Kidney capillary endothelial cell (primary cell): ENCODE data around the gene MGLL.

Experiments used
- DNase-seq: peaks from one replicate; pipeline ENCODE4 v3.0.0-alpha.2; 2018; ENCODE audit warnings: low spot score

Gene MGLL

GRCh38 chr3:127740136-127740915 lies 82.0 kb downstream of the MGLL start:
- no peak for DNase-seq

GRCh38 chr3:127739347-127740135 lies 82.8 kb downstream of the MGLL start:
- no peak for DNase-seq

GRCh38 chr3:127738192-127738840 lies 84.0 kb downstream of the MGLL start:
- no peak for DNase-seq

- no peak for DNase-seq
Measured at GRCh38 chr3:127736801-127737539, 85.3 kb downstream of the MGLL start.

DNA sequence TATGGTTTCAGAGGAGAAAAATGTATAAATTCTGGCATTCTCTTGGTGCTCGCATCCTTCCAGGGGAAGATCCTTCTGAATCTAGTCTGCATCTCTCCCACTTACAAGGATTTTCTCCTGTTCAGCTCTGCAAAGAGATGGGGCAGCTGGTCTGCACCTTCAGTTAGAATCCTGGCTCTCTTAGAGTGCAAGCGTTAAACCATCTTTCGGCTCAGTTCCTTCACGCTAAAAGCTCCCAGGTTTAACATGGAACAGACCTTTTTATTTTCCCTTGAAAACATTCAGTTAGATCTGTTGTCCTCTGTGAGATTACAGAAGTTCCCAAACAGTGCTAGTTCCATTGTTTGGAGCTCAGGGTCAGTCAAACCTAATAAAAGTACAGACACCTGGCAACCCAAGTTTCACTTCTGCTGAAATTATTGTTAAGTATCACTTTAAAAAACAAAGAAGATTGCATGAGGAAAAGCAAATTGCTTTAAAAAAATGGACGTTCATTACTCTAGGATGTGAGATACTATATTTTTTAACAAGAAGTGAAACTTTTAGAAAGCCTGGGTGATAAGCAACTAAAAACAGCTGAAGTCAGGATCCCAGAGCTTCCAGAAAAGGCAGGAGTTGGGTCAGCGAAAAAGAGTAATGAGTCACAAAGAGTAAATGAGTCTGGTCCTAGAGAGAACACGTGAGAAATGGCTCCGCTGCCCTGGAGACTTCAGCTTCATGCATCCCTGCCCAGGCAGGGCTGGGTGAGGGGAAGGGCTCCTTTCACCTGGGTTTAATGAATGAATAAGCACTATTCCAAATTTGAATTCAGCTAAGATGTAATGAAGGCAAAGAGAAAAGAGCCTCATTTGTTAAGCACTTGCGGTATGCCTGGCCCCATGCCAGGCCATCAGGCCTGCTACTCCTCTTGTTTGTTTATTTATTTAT lies 86.3 kb downstream of the MGLL start:
- peak; percentile 47 for DNase-seq

DNA sequence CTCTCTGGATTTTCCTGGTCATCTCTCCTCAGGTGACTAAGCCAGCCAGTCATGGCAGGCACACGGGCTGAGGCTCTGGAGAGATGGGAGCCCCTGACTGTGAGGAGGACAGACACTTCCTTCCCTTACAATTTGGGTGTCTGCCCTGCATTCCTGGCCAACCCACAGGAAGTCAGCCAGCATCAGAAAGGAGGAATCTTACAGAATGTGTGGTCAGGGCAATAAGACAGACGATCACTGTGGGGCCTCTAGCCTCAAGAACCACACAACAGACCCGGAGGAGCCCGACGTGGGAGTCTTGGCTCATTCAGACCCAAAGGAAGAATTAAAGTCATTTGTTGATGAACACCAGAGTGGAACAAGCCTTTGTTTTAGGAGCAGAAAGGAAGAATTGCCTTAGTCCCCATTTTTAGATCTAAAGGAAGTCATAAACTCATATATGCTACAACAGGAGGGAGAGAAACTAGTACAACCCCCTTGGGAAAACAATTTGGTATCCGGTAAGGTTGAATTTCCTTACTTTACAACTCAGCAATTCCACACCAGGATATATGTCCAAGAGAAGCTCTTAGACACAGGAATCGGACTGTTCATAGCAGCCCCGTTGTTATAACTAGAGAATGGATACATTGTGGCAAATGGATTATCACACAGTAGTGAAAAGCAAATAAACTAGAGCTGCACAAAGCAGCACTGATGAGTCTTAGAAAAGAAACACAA lies 87.4 kb downstream of the MGLL start:
- DNase-seq = peak; percentile 93

- DNase-seq = no peak
Measured at GRCh38 chr3:127734181-127734720, 88.1 kb downstream of the MGLL start.

- DNase-seq = no peak
Measured at GRCh38 chr3:127733781-127734180, 88.5 kb downstream of the MGLL start.

- no peak for DNase-seq
Measured at GRCh38 chr3:127732879-127733350, 89.4 kb downstream of the MGLL start.

DNA sequence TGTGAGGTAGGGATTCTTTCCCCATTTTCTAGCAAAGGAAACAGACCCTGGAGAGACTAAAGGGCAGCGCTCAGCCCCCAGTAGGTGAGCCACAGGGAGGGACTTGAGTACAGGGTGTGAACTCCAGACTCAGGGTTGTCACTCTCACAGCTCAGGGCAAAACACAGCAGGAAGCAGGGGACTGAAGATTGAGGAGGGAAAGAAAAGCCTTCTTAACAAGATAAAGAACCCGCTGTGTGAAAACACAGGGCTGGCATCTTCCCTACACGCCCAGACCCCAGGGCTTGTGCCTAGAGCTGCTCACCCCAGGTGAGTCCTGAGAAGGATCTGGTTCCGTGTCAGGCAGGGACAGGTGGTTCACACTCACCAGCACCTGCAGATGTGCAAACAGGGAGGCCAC lies 90.0 kb downstream of the MGLL start:
- DNase-seq = no peak

GRCh38 chr3:127731546-127732289 lies 90.6 kb downstream of the MGLL start:
- no peak for DNase-seq

DNA sequence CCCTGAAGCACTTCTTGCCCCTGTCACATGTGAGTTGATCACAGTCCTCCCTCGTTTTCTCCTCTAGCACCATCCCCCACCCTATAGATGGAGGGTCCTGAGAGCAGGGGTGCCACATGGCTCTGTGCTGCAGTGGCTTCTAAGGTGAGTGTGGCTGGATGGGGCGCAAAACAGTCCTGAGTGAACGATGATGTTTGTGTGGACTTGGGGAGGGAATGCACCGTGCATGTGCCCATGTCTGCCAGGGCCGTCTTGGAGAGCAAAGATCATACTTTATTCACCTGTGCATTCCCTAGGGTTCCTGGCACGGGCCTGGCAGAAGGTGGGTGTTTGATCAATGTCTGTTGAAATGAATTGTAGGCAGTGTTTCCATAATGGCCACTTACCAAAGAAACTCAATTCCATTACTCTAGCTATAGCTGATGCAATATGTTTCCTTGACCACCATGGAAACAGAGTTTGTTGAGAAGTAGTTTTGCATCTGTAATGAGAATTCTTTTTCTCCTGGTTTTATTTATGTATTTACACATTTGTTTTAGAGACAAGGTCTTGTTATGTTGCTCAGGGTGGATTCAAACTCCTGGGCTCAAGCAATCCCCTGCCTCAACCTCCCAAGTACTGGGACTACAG lies 91.5 kb downstream of the MGLL start:
- DNase-seq = no peak

GRCh38 chr3:127730171-127730570 lies 92.1 kb downstream of the MGLL start:
- DNase-seq = no peak

DNA sequence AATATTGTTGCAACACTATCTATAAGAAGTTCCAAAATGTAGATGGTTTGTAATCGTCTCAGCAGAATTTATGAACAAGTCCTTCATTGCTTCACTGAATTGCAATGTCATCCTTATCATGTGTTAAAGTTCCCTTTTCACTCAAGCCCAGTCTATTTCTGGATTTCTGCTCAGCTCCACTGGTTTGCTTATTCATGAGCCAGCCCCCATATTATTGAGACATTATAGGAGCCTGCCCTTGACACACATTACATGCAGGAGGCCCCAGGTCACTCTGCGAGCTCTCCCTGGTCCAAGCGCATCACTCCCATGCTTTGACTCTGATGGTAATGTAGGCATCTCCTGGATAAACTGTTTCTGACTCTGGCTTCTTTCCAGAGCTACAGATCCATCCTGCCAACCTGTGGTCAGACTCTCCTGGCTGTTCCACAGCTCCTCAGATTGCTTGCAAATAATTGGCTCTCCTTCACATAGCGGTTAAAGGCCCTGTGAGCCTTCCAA lies 92.7 kb downstream of the MGLL start:
- no peak for DNase-seq

GRCh38 chr3:127728417-127729015 lies 93.8 kb downstream of the MGLL start:
- no peak for DNase-seq

DNA sequence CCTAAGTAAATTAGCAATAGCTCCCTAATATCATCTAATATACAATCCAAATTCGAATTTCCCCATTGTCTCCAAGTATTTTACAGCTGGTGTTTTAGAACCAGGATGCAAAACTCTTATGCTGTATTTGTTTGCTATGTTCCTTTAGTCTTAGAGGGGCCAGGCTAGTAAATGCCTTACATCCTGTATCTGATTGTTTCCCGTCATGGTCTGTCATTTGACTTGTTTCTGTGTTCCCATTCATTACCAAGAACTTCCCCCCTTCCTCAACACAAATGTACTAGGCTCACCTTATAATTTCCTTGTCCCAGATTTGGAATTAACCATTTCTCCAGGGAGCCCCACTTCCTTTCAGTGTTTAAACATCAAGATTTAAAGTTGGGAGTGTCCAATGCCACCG lies 95.4 kb downstream of the MGLL start:
- no peak for DNase-seq

DNA sequence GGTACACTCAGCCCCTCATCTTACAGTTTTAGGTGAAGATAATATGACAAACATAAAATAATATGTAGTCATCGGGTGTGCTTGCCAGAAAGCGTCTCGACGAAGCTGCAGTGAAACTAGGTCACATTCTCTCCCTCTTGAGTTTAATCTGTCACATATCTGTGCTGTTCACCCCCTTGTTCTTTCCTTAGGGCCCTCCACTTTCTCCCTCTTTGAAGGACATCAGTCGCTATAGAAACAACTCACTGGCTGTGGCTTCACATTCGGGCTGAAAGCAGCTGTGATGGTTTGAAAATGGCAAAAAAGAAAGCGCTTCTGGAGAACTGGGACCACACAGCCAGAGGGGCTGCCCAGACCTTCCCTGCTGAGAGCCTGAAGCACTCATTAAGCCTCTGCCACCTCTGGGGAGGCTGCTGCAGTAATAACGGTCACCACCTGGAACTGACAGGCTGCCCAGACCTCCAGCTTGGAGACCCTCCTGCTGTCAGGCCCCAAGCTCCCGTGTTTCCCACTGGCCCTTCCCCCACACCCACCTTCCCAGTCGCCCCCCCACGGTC lies 99.2 kb downstream of the MGLL start:
- DNase-seq = no peak
